Activated CD8-positive, alpha-beta memory T cell treated with anti-CD3 and anti-CD28 coated beads for 48 hours (primary cell): Measurements from ENCODE around the gene OR10D3.
"Not testable (repeated sequence)": the region's sequence is repeated elsewhere in the genome, so short reads cannot be mapped to it uniquely, and the experiment has no call there.

ENCODE experiments used
- DNase-seq, 3 experiments: peaks; one replicate each; pipeline ENCODE4 v3.0.0-alpha.2; 2020; ENCODE audit warnings: low read depth in 2 of 3, low spot score in 2 of 3

OR10D3 gene

DNA sequence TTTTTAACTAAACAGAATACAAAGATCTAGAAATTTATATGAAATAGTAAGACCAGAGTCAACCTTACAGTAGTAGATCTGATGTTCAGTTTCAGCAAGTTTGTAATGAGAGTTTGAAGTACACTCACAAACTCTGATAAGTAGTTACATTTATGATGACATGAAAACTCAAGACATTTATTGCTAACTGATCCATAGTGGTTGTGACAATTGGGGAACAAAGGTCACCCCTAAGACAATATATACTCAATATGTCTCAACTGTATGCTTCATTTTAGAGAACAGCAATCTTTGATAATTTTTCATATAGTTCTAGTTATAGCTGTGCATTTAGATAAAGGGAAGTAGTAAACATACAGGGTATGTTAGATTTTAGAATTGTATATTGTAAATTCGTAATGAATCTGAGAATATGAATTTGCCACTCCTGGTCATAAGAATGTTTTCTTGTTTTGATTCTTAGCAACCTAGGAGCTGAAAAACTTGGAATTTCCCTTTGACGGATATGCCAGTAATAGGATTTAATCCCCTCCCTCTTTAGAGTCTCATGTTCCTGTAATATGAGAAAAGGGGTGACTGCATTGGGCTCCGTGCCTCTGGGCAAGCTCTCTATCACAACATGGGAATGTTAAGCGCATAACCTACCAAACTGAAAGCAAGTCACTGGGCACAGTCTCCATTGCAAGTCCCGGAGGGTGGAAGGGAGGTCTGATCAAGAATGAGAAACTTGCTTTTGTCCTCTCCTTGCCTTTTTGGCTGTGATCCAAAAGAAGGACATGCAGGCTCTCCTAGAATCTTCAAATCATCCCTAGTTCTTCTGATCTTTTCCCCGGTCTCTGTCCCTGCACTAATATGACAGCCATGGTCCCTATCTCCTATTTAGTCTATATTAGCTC is 11.4 kb downstream of the OR10D3 start:
- DNase-seq = no peak

DNA sequence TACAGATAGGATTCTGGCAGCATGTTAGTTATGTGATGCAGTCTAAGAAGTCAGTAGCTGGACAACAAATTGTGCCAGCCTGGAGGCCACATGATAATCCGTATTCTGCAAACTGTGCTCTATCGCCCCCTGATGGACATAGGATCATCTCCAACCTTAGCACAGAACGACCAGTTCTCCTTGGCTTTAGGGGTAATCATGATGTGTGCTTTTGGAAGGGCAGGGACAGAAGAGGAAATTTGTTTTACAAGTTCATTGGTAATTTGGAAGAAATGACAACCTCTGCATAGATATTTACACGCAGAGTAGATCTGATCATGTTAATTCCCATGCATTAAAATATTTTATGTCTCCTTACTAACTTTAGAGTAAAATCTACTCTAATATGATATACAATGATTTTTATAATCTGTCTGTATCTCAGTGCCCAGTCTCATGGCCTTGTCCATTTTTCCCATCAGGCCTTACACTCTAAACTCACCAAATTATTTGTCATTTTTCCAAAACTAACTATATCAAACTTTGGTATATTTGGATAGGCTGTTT is 12.1 kb downstream of the OR10D3 start:
- no peak for DNase-seq

GRCh38 chr11:124197999-124198398 is 14.9 kb downstream of the OR10D3 start:
- DNase-seq = no peak

DNA sequence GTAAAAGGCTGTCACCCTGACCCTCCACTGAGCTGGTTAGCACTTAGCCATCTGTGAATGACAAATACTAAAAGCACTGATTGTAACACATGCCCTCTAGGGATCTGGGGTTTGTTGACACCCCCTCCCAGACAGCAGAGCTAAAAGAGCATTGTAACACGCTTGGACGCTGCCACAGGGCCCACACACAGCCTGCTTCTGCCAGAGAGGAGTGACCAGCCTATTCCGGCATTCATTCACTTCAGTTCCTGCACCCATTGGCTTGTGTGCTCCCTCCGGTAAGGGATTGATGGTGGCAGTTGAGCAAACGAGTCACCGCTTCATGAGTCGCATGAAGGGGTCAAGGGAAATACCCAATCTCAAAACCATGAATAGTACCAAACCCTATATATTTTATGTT is 15.8 kb downstream of the OR10D3 start:
- no peak for DNase-seq

DNA sequence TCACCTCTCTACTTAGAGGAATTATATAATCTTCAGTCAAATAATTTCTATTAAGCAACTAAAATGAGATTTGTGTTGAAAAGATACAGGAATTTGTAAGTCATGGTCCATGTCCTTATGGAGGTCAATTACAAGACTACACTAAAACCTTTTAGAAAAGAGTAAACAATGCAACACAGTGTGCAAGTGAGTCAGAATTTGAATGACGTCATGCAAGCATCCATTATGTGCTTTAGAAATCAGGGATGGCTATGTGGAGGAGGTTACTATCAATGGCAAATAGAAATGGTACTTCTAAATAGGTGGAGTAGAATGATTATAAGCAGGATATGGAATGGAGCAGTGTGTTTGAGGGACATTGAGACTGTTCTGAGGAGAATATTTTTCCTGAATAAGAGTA is 16.6 kb downstream of the OR10D3 start:
- no peak for DNase-seq

DNA sequence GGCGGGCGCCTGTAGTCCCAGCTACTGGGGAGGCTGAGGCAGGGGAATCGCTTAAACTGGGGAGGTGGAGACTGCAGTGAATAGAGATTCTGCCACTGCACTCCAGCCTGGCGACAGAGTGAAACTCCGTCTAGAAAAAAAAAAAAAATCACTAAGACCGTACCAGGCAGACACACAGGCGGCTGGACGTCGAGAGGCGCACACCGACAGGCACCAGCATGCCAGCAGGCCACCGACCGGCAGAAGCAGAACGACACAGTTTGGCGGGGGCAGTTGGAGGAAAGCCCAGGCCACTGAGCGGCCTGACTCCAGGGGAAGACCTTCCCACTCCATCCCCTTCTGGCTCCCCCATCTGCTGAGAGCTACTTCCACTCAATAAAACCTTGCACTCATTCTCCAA is 17.5 kb downstream of the OR10D3 start:
- DNase-seq = no peak

DNA sequence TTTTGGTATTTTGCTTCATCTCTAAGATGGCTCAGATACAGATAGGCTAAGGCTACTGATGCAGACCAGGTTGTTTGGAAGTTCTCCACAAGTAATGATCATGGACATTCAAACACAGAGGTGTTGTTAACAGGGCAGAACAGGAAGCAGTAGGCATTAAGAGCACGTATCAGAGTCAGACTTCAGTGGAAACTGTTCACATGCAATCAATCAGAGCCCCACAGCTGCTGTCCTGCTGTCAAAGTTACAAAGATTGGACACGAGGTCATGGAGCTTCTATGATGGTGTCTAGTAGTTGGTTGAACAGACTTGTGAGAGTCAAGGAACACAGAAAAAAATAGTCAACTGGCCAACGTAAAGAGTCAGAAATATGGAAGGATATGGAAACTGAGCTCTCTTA is 19.8 kb downstream of the OR10D3 start:
- no peak for DNase-seq

DNA sequence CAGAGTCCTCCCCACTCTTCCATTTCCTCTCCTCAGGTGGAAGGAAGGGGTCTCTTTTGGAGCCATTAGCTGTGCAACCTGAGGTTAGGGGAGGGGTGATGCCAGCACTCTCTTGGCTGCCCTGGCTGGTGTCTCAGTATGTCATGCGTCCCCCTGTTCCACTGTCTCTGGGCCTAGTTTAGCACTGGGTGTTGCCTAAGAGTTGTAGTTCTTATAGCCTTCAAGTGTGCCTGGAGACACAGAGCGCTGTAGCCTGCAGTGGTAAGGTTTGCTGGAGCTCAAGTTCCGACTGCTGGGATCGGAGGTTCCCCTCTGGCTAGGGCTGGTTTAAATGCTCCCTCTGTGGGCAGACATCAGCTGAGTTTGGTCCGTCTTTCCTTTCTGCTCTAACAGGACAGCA is 20.9 kb downstream of the OR10D3 start:
- no peak for DNase-seq

- DNase-seq = no peak
Measured at GRCh38 chr11:124207102-124207792, 24.1 kb downstream of the OR10D3 start.

- no peak for DNase-seq
Measured at GRCh38 chr11:124209824-124210357, 26.7 kb downstream of the OR10D3 start.

DNA sequence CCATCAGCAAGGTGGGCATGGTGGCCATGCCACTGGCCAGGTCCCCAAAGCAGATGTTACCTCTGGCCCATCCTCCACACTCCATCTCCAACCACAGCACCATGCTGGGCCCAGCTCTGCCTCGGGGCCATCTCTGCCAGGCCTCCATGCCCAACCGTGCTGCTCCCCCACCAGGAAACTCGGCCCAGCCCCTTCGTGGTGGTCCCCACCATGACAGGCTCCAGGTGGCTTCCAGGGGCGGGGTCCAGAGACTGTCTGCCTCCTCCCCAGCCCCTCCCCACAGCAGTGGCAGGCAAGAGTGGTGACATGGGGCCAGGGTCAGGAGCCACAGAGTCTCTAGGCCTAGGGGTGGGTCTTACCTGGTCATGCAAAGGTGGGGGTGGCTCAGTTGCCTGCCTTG is 27.3 kb downstream of the OR10D3 start:
- no peak for DNase-seq

GRCh38 chr11:124211321-124211720 is 28.2 kb downstream of the OR10D3 start:
- no peak for DNase-seq

GRCh38 chr11:124214027-124214426 is 30.9 kb downstream of the OR10D3 start:
- DNase-seq = no peak

DNA sequence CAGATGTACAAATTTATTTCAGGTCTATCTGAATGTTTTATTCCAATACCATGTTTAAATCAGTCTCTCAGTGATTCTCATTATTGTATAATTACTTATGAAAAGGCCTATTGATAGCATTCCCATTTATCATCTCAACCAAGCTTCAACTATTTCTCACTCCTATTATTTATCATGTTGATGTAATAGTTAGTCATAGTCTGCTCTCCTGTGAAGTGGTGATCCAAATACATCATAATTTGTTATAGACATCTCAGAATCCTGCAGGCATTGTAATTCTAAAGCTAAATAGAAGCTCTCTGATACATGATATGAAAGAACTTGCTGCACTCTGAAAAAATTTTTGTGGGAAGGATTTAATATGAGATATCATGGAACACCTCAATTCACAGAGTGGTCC is 36.0 kb downstream of the OR10D3 start:
- DNase-seq = no peak

DNA sequence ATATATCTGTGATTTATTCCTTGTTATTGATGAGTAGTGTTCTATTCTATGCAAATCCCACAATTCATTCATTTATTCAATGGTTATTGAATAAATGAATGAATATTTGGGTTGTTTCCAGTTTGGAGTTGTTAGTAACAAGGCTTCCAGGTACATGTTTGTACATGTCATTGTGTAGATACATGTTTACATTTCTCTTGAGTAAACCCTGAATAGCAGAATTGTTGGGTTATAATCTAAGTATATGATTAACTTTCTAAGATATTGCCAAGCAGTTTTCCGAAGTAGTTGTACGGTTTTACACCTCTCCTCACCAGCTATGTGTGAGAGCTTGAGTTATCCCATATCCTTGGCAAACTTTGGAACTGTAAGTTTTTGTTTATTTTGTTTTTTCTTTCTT is 39.3 kb downstream of the OR10D3 start:
- DNase-seq = no peak

DNA sequence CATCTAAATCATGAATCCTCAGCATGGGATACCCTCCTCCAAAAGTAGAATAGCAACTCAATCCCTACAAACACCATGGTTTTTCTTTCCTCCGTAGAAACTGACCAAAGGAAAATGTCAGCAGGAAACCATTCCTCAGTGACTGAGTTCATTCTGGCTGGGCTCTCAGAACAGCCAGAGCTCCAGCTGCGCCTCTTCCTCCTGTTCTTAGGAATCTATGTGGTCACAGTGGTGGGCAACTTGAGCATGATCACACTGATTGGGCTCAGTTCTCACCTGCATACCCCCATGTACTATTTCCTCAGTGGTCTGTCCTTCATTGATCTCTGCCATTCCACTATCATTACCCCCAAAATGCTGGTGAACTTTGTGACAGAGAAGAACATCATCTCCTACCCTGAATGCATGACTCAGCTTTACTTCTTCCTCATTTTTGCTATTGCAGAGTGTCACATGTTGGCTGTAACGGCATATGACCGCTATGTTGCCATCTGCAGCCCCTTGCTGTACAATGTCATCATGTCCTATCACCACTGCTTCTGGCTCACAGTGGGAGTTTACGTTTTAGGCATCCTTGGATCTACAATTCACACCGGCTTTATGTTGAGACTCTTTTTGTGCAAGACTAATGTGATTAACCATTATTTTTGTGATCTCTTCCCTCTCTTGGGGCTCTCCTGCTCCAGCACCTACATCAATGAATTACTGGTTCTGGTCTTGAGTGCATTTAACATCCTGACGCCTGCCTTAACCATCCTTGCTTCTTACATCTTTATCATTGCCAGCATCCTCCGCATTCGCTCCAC is 41.7 kb downstream of the OR10D3 start:
- not testable (repeated sequence) for DNase-seq

GRCh38 chr11:124225471-124225870 is 42.3 kb downstream of the OR10D3 start:
- DNase-seq = no peak

DNA sequence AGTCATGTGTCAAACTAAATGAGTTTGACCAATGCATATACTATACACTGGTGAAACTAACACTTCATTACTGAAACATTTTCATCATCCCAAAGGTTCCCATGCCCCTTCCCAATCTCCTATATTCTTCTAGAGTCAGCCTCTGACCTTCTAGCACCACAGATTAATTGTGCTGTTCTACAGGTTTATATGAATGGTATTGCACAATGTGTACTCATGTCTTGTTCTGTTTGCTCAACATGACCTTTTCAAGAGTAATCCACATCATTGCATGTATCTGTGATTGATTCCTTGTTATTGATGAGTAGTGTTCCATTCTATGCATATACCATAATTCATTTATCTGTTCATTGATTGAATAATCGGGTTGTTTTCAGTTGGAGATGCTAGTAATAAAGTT is 50.2 kb downstream of the OR10D3 start:
- no peak for DNase-seq
